ENCODE measurements around the gene DOCK1.

The DOCK1 gene

GRCh38 chr10:127017541-127018297 is 112.5 kb downstream of the DOCK1 start:
- Mint-ChIP-seq H3K4me3 (no peak overlapping the region), H3K36me3 (no peaks in the 10 kb centered on the region), H3K27me3 (no peaks in the 10 kb centered on the region), H3K9me3 (no peaks in the 10 kb centered on the region), H3K4me1 (no peaks in the 10 kb centered on the region), H3K27ac (no peak overlapping the region)

DNA sequence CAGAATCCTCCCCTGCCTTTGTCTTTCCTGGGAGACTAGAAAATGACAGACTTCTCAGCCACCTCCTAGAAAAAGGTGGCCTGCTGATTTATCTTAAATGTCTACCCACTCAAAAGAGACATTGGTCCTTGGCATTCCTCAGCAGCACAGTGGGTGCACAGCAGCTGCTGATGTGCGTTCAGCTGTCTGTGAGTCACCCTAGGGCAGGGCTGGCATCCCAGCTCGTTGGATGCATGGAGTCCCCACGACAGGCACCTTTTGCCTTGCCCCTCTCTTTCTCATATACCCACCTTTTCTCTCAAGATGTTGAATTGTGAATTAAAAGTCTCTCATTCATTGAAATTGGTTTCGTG is 113.0 kb downstream of the DOCK1 start:
- Mint-ChIP-seq H3K9me3 (no peaks in the 10 kb centered on the region), H3K27ac (no peak overlapping the region), H3K36me3 (no peaks in the 10 kb centered on the region), H3K27me3 (no peaks in the 10 kb centered on the region), H3K4me3 (no peak overlapping the region), H3K4me1 (no peaks in the 10 kb centered on the region)

DNA sequence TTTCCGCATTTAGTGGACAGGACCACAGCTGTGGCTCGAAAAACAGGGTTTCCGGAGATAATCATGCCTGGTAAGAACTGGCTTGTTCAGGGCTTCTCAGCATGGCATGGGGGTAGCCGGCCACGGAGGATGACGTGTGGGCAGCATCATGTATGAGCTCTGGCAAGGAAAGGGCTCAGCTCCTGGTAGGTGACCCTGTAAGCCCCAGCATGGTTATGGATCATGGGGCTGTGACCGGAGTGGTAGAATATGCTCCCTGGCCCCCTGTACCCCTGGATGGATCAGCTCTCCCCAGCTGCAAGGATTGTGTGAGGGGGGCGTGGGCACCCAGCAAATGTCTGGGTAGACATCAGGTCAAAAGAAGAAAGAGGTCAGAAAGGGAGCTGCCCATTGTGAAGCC is 113.5 kb downstream of the DOCK1 start:
- H3K36me3 Mint-ChIP-seq = no peaks in the 10 kb centered on the region
- H3K4me3 Mint-ChIP-seq = no peak overlapping the region
- H3K27ac Mint-ChIP-seq = no peak overlapping the region
- H3K9me3 Mint-ChIP-seq = no peaks in the 10 kb centered on the region
- no peaks in the 10 kb centered on the region for H3K4me1 Mint-ChIP-seq
- H3K27me3 Mint-ChIP-seq = no peaks in the 10 kb centered on the region

DNA sequence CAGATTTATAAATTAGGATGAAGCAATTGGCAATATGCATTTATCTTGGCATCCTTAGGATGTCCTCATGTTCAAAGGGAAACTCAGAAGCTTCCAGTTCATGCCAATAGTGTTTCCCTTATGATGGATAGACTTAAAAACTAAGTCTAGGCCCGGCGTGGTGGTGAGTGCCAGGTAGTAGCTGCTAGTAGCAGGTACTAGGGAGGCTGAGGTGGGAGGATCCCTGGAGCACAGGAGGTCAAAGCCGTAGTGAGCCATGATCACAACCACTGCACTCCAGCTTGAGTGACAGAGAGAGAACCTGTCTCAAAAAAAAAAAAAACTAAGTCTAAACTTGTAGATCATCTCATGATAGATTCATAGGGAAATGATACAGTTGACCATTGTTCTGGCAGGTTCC is 115.0 kb downstream of the DOCK1 start:
- H3K27ac Mint-ChIP-seq = no peak overlapping the region

GRCh38 chr10:127021801-127022200 is 116.6 kb downstream of the DOCK1 start:
- no peaks in the 10 kb centered on the region for H3K4me1 Mint-ChIP-seq
- no peaks in the 10 kb centered on the region for H3K36me3 Mint-ChIP-seq
- H3K4me3 Mint-ChIP-seq = no peak overlapping the region
- H3K9me3 Mint-ChIP-seq = no peaks in the 10 kb centered on the region
- no peak overlapping the region for H3K27ac Mint-ChIP-seq
- no peaks in the 10 kb centered on the region for H3K27me3 Mint-ChIP-seq

More for the DNA sequence above, 115.0 kb downstream of the DOCK1 start:
- Mint-ChIP-seq H3K4me3 (no peak overlapping the region), H3K27me3 (no peaks in the 10 kb centered on the region), H3K4me1 (no peaks in the 10 kb centered on the region), H3K36me3 (no peaks in the 10 kb centered on the region), H3K9me3 (no peaks in the 10 kb centered on the region)

DNA sequence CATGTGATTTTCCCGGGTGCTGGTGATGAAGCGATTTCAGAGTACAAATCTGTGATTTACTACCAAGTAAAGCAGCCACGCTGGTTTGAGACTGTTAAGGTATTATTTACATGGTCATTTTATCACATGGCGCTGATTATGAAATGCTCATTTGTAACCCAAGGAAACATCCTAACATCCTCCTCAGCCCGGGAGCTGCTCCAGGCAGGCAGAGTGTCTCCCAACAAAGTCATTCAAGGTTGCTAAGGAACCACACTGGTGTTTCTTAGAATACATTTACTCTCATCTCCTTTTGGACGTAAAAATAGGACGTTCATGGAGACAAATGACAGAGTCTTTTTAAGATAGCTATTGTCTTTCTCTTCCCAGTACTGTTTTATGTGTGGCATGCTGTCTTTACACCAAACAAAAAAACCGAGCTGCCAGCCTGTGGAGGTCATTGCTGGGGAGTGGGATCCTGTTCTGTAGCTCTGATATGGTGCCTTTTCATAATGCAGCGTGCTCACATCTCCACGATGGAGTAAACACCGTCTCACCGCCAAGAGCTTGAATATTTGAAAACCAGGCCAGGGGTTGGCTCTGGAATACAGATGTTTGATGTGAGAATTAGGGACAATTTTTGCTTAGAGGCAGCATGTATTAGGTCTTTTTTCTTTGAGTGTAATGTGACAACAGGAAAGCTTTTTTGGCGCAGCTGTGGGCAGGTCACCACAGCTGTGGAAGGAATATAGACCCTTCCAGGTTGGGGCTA is 119.6 kb downstream of the DOCK1 start:
- H3K4me1 Mint-ChIP-seq = no peaks in the 10 kb centered on the region
- H3K4me3 Mint-ChIP-seq = no peak overlapping the region
- no peaks in the 10 kb centered on the region for H3K9me3 Mint-ChIP-seq
- no peak overlapping the region for H3K27ac Mint-ChIP-seq
- H3K27me3 Mint-ChIP-seq = no peaks in the 10 kb centered on the region
- H3K36me3 Mint-ChIP-seq = no peaks in the 10 kb centered on the region

DNA sequence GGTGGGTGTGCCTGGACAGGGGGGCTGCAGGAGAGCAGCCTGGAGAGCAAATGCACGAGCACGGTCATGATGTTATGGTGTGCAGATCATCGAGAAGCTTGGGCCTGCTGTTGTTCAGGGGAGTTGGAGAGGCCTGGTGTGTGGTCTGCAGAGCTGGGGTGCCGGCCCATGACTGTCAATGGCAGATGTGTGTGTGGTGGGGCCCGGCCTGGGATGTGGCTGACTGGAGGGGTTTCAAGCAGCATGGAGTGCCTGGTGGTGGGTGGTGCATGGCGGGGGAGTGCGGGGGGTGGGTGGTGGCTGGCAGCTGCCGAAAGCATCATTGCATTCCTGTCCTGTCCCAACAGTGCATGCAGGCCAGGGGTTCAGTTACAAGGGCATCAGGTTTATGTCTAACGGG is 122.6 kb downstream of the DOCK1 start:
- Mint-ChIP-seq H3K4me1 (no peaks in the 10 kb centered on the region), H3K9me3 (no peaks in the 10 kb centered on the region), H3K4me3 (no peak overlapping the region), H3K27ac (no peak overlapping the region), H3K27me3 (no peaks in the 10 kb centered on the region), H3K36me3 (no peaks in the 10 kb centered on the region)

- H3K4me3 Mint-ChIP-seq = no peak overlapping the region
- H3K9me3 Mint-ChIP-seq = no peaks in the 10 kb centered on the region
- no peaks in the 10 kb centered on the region for H3K4me1 Mint-ChIP-seq
- H3K27ac Mint-ChIP-seq = no peak overlapping the region
- no peaks in the 10 kb centered on the region for H3K36me3 Mint-ChIP-seq
- H3K27me3 Mint-ChIP-seq = no peaks in the 10 kb centered on the region
These were observed 123.3 kb downstream of the DOCK1 start for GRCh38 chr10:127028556-127028955.

GRCh38 chr10:127029061-127029460 is 123.8 kb downstream of the DOCK1 start:
- Mint-ChIP-seq H3K9me3 (no peaks in the 10 kb centered on the region), H3K27ac (no peak overlapping the region), H3K36me3 (no peaks in the 10 kb centered on the region), H3K4me3 (no peak overlapping the region), H3K4me1 (no peaks in the 10 kb centered on the region), H3K27me3 (no peaks in the 10 kb centered on the region)

DNA sequence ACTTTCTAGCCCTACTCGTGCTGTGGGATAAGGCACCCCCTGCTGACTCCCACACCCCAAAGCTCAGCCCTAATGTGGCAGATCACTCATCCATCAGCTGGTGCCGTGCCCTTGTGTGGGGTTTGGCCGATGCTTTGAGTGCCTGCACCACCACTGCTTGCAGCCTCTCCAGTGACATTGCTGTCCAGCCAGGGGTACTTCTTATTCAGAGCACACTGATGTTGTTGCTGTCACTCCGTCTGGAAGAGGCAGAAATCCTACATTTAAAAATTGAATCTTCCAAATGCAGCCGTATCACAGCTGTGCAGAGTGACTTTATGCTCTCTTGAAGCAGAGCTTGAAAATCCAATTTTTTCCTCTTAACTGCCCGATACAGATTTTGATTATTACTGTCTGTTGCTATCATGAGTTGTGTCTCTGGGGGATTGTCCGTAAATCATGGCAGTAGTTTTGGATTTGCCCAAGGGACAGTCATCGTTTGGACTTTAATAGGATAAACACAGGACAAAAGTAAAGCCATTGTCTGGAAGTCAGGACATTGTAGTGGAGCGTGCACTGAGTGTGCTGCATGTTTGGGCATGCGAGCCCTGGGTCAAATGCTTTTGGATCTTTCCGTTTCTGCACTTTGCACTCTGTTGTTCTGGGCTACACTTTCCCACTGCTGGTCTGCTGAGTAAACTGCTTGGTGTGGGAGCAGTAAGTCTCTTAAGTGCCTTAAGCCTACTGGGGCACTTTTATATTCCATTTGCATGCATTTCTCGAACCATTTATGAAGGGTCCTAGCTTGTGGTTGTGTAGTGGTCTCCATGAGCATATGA is 128.2 kb downstream of the DOCK1 start:
- Mint-ChIP-seq H3K27ac (no peak overlapping the region), H3K27me3 (peaks cover 2% of the 10 kb centered on the region), H3K4me1 (no peaks in the 10 kb centered on the region), H3K4me3 (no peak overlapping the region), H3K36me3 (no peaks in the 10 kb centered on the region), H3K9me3 (peaks cover 4% of the 10 kb centered on the region)

DNA sequence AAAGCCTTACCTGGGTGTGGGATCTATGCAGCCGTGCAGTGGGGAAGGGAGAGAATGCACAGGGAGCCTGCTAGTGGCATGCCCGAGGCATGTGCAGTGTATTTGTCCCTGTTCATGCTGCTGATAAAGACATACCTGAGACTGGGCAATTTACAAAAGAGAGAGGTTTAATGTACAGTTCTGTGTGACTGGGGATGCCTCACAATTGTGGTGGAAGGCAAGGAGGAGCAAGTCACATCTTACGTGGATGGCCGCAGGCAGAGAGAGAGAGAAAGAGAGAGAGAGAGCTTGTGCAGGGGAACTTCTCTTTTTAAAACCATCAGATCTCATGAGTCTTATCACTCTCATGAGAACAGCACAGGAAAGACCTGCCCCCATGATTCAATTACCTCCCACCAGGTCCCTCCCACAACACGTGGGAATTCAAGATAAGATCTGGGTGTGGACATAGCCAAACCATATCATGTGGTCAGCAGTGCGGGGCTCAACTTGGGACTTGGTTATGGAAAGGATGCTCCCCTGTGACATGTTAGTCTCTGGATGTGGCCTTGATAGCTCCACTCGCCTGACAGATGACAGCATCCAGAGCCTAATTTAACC is 128.9 kb downstream of the DOCK1 start:
- H3K27ac Mint-ChIP-seq = no peak overlapping the region
- no peak overlapping the region for H3K4me3 Mint-ChIP-seq
- H3K9me3 Mint-ChIP-seq = peaks cover 4% of the 10 kb centered on the region
- no peaks in the 10 kb centered on the region for H3K4me1 Mint-ChIP-seq
- H3K36me3 Mint-ChIP-seq = no peaks in the 10 kb centered on the region
- peaks cover 2% of the 10 kb centered on the region for H3K27me3 Mint-ChIP-seq

GRCh38 chr10:127034790-127035189 is 129.6 kb downstream of the DOCK1 start:
- peaks cover 4% of the 10 kb centered on the region for H3K9me3 Mint-ChIP-seq
- H3K4me3 Mint-ChIP-seq = no peak overlapping the region
- H3K36me3 Mint-ChIP-seq = no peaks in the 10 kb centered on the region
- H3K27me3 Mint-ChIP-seq = peaks cover 2% of the 10 kb centered on the region
- no peak overlapping the region for H3K27ac Mint-ChIP-seq
- H3K4me1 Mint-ChIP-seq = no peaks in the 10 kb centered on the region

- H3K4me1 Mint-ChIP-seq = no peaks in the 10 kb centered on the region
- H3K36me3 Mint-ChIP-seq = no peaks in the 10 kb centered on the region
- H3K9me3 Mint-ChIP-seq = peaks cover 4% of the 10 kb centered on the region
- no peak overlapping the region for H3K4me3 Mint-ChIP-seq
- H3K27ac Mint-ChIP-seq = no peak overlapping the region
- H3K27me3 Mint-ChIP-seq = peaks cover 2% of the 10 kb centered on the region
These were observed 130.6 kb downstream of the DOCK1 start for GRCh38 chr10:127035827-127036226.

DNA sequence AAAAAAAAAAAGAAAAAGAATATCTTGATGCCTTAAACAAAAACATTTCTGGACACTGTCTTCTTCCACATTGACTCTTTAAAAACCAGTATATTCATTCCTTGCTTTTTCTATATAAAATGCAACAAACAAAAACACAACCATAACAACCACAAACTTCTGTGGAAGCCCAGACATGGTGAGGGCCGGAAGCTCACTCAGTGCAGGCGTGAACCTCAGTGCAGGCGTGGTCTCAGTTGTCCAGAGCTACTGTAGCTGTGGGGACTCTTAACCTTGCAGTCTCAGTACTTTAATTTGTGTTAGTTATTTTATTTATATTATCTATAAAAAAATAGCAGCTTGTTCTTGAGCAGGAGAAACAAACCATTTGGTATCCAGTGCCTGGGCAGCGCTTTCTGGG is 131.8 kb downstream of the DOCK1 start:
- H3K4me3 Mint-ChIP-seq = no peak overlapping the region
- peaks cover 2% of the 10 kb centered on the region for H3K27me3 Mint-ChIP-seq
- H3K27ac Mint-ChIP-seq = peak overlapping the region; percentile 23
- no peaks in the 10 kb centered on the region for H3K4me1 Mint-ChIP-seq
- no peaks in the 10 kb centered on the region for H3K36me3 Mint-ChIP-seq
- peaks cover 4% of the 10 kb centered on the region for H3K9me3 Mint-ChIP-seq

- no peaks in the 10 kb centered on the region for H3K4me1 Mint-ChIP-seq
- peaks cover 4% of the 10 kb centered on the region for H3K9me3 Mint-ChIP-seq
- no peaks in the 10 kb centered on the region for H3K36me3 Mint-ChIP-seq
- no peak overlapping the region for H3K4me3 Mint-ChIP-seq
- H3K27me3 Mint-ChIP-seq = peaks cover 2% of the 10 kb centered on the region
- no peak overlapping the region for H3K27ac Mint-ChIP-seq
These were observed 134.2 kb downstream of the DOCK1 start for GRCh38 chr10:127039435-127039834.
